DMS 273 treated with DMSO at 0.1 percent for 48 hours (cell line): ENCODE measurements around the gene DTNA.
"Not testable (repeated sequence)": the region's sequence is repeated elsewhere in the genome, so short reads cannot be mapped to it uniquely, and the experiment has no call there.

Source experiments
- DNase-seq: peaks from one replicate; lab custom pipeline; 2025; lab: John Stamatoyannopoulos, UW

Gene DTNA

DNA sequence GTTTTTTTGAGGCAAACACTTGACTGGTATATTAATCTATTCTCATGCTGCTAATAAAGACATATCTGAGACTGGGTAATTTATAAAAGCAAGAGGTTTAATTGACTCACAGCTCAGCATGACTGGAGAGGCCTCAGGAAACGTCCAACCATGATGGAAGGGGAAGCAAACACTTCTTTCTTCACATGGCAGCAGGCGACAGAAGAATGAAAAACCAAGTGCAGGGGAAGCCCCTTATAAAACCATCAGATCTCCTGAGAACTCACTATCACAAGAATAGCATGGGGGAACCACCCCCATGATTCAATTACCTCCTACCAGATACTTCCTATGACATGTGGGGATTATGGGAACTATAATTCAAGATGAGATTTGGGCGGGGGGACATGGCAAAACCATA, 194.9 kb downstream of the DTNA start:
- no peak for DNase-seq

- not testable (repeated sequence) for DNase-seq
These were observed 196.9 kb downstream of the DTNA start for GRCh38 chr18:34906985-34907384.

- no peak for DNase-seq
These were observed 199.7 kb downstream of the DTNA start for GRCh38 chr18:34909637-34910364.

DNA sequence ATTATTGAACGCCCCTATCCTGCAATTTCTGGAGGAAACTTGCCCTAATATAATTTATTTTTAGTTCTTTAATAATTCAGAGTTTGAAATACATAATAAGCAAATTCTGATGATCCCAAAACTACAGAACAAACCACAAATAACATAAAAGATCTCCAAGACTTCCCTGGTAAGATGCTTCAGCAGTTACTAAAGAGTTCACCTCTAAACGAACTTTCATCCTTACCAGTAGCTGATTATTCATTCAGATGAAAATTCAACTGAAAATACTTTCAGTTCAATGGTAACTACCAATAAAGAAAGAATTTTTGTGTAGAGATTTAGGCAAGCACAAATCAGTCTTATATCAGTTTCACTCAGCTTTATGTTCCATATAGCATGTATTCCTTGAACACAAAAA, 201.0 kb downstream of the DTNA start:
- no peak for DNase-seq

GRCh38 chr18:34911661-34912384, 201.7 kb downstream of the DTNA start:
- peak; percentile 65 for DNase-seq

DNA sequence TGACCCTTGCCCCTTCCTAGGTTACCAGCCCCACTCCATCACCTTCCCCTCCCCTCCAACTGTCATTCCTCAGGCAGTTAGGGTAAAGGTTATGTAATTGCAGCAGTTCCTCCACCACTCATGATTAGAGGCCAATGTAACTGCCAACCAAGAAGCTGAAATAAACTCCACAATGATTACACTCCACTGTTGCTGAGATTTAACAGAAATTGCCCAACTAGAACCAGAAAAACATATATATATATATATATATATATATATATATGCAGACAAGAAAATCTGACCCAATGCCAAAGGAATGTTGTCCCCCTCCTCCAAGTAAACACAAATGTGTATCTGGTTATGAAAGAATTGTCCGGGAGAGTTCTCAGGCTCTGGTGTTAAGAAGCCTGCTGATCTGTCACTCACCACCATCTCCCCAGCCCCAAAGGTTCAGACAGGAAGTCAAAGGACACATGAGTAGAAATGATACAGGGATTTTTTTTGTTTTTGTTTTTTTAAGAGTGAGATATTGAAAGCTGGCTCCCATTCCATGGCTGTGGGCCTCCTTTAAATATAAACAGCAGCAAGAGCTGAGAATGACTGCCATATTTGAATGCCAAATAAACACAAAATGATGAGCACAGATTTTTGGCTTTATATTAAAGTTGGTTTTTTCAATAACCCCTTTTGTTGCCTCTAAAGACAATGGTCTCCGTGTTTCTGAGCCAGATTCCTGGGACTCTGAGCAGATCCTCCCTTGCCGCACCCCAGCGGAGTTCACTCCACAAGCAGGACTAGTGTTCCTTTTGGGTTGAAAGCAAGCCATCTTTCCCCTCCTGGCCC, 204.0 kb downstream of the DTNA start:
- no peak for DNase-seq

DNA sequence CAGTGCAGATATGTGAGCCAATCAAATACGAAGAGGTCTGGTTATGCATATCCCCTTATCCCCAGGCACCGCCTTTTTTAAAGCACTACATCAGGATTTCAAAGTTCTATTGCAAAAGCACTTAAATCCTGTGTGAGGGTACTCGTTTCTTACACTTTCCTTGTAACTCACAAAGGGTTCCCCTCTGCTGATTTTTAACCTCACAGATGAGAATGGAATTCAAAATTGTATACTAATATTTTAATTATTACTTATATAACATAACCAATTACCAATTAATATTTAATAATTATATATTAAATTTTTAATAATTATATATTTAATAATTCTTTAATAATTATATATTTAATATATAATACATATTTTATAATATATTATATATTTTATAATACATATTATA, 204.9 kb downstream of the DTNA start:
- DNase-seq = no peak

DNA sequence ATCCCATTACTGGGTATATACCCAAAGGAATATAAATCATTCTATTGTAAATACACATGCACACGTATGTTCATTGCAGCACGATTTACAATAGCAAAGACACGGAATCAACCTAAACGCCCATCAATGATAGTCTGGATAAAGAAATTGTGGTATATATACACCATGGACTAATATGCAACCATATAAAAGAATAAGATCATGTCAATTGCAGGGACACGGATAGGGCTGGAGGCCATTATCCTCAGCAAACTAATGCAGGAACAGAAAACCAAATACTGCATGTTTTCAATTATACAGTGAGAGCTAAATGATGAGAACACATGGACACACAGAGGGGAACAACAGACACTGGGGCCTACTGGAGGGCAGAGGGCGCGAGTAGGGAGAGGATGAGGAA, 206.4 kb downstream of the DTNA start:
- DNase-seq = not testable (repeated sequence)

DNA sequence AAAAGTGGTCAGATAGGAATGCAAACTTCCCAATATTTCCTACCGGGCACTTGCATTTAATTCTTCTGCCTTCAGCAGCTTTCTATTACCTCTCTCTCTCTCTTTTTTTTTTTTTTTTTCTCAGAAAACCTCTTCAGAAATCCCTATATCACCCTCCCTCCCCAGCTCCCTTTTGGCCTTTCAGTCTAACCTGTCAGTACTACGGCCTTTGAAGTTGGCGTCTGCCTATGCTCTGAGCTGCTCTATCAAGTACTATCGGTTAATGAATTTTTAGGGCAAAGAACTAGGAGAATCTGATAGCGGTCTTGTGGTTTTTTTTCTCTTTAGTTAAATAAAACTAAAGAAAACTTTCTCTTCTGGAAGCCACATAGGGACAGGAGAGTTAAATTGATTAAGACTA, 208.8 kb downstream of the DTNA start:
- DNase-seq = no peak

GRCh38 chr18:34921226-34921625, 211.1 kb downstream of the DTNA start:
- no peak for DNase-seq

DNA sequence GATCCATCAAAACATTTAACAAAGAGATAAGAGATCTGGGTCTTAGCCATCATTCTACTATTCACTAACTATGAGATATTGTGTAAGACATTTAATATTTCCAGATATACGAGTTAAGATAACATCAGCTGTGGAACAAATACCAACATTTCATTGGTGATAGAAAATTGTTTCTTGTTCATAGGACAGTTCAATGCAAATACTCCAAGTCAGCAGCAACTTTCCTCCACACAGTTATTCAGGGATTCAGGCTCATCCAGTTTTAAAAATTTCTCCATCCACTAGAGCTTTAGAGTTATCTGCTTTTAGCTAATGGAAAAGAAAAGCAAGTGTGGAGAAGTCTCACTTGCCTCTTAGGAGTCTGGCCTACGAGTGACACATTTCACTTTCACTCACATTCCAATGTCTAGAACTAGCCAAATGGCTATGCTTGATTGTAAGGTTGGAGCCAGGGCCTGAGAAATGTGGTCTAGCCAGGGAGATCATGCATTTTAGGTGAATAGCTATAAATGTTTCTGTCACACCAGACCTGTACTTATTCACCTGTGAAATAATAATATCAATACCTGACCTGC, 211.8 kb downstream of the DTNA start:
- no peak for DNase-seq

DNA sequence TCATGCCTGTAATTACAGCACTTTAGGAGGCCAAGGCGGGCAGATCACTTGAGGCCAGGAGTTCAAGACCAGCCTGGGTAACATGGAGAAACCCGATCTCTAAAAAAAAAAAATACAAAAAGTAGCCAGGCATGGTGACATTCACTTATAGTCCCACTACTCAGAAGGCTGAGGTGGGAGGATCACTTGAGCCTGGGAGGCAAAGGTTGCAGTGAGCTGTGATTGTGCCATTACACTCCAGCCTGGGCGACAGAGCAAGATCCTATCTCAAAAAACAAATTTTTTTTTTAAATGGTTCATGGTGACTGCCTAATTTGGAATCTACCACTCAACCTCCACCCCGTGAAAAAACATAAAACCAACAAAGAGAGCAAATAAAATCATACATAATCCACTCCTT, 212.5 kb downstream of the DTNA start:
- not testable (repeated sequence) for DNase-seq

DNA sequence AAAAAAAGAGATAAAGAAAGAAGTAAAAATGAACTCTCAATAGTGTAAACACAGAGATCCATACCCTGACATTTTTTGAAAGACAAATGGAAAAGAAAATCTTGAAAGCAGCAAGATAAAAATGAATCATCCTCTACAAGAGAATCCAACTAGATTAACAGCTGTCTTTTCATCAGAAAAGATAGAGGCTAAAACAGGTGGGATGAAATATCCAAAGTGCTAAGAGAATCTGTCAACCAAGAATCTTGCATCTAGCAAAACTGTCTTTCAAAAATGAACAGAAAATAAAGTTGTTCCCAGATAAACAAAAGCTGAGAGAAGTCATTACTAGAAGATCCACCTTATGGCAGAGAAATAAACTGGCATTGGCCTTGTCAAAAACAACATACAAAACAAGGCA, 213.8 kb downstream of the DTNA start:
- no peak for DNase-seq

GRCh38 chr18:34926683-34927082, 216.6 kb downstream of the DTNA start:
- DNase-seq = no peak

- DNase-seq = no peak
These were observed 218.1 kb downstream of the DTNA start for GRCh38 chr18:34928088-34928753.

DNA sequence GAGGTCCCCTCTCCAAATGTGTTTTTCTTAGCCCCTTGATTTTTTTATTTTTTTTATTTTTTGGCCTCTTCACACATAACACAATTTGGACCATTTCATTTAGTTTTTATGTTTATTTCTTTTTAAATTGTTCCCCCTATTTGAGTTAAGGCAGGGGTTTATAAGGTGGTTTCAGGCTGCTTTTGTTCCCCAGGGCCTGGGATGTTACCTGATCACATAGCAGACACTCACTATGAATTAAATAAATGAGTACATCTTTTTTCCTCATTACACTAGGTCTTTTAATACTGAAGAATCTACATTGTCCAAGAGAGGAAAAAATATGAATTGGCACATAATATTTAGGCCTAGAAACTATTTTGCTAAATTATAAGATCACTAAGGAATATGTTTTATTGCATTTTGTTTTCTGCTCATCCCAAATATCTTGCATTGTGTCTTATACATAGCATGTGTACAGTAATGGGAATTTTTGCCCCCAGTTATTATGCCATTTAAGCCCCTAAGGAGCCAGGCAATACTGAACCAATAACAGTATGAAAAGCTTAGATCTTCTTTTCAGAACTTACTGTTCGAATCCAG, 218.7 kb downstream of the DTNA start:
- no peak for DNase-seq

GRCh38 chr18:34929336-34929780, 219.3 kb downstream of the DTNA start:
- DNase-seq = no peak

GRCh38 chr18:34932363-34932762, 222.3 kb downstream of the DTNA start:
- no peak for DNase-seq

GRCh38 chr18:34932792-34933466, 222.8 kb downstream of the DTNA start:
- DNase-seq = no peak

DNA sequence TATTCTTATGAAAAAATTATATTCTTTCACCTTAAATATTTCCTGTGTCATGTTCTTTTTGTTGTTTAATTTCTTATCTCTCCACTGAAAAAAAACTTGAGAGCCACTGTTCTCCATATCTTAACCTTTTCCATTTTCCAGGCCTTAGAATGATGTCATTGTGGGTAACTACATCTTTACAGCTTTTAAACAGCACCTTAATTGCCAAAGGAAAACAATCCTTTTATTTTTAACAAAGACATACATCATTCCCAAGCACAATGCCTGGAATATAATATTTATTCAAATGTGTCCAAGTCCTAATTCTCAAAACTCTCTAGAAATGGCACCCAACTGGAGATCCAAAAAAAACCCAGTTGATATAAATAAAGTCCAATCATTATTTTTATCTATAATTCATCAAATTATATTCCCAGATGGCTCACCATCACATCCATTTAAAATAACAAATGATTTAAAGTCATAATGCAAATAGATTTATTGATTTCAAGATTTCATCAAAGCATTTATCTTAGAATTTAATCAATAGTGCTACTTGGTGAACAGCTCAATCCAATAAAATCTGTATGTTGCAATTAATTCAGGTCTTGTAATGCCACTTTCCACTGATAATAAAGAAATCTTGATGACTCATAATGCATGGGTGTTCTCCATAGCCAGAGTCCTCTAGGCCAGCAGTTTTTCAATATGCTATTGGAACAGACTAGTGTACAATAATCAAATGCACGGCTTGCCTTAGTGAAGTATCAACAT, 224.0 kb downstream of the DTNA start:
- no peak for DNase-seq
